NCI-H2029 treated with DMSO at 0.1 percent for 48 hours (cell line): Measurements from ENCODE around the gene ARSH.
"Not testable (repeated sequence)": the region's sequence is repeated elsewhere in the genome, so short reads cannot be mapped to it uniquely, and the experiment has no call there.

Experiments used
- DNase-seq: peaks from one replicate; lab custom pipeline; 2025; lab: John Stamatoyannopoulos, UW

Gene ARSH

DNA sequence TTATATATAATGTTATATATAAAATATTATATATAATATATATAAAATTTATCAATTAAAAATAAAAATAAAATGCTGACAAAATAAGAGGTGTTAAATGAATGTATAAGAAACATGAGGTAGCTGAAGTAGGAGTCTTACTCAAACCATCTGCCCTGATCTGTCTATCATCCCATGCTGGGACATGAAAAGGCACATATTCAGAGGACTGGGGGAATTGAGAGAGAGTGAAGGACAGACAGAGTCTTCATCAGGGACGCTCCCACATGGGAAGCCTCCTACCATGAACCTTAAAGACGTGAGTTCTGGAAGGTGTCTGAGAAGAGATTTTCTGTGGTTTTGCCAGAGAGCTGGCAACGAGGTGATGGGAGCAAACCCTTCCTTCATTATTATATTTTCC lies 30.9 kb downstream of the ARSH start:
- DNase-seq, result no peak

DNA sequence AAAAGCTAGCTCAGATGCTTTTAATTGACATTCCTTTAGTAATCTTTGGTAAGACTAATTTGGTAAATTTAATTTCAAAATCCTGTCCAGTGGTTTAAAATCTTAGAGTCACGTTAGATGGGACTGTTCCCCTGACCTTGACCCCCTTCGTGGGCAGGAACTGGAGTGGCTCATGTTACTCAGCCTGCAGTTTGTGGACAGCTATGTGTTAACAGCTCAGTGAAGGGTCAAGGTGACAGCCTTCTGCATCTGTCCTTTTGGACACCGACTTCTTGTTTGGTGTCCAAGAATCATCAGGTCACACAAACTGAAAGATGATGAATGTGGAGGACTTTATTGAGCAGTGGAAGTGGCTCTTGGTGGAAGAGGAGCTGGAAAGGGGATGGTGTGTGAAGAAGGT lies 37.9 kb downstream of the ARSH start:
- no peak for DNase-seq

DNA sequence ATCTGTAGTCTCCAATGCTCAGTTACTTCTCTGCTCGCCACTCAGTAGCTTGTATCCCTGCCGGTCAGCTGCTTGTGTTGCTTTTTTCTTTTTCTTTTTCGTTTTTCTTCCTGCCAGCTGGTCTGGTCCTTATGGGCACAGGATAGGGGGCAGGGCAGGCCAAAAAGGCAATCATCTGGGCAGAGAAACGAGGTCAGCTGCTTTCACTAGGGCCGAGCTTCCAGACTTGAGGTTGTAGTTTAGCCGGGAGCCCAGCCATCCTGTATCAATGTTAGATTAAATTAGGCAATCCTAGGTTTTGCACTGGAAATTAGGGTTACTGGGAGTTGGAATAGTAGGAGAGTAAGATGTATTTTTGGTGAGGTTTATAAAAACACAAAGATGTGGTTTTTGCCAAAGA lies 38.3 kb downstream of the ARSH start:
- DNase-seq, result no peak

DNA sequence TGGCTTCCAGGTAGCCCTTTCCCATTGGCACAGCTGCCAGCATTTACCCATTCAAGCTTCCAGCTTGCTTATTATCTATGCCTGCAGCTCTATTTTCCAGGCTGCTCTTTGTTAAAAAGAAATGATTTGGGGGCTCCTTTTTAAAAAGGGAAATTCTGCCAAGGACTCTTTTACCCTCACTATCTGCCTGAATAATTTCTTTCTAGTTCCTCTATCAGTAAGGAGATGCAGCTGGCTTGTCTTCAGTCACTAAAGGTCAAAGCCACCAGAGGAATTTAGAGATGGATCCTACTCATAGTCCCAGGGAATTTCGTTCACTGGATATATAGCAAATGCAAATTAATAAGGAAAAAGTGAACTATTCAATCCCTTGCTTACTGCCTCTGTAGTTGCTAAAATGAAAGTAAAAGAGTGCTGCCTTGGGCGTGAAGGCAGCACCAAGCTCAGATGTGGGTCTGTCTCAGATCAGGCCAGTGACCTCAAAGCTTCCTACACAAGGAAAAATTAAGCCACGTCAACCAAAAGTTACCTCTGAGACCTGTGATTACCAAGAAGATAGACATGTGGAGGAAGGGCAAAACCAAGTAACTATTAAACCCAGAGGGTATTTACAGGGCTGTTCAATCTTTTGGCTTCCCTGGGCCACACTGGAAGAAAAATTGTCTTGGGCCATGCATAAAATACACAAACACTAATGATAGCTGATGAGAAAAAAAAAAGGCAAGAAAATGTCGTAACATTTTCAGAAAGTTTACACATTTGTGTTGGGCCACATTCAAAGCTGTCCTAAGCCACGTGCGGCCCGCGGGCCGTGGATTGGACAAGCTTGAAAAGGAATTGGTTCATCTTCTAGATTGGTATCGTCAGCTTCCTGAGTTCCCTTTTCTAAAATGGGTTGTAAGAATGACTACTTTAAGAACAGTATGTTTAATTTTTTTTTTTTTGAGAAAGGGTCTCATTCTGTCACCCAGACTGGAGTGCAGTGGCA lies 40.2 kb downstream of the ARSH start:
- no peak for DNase-seq

DNA sequence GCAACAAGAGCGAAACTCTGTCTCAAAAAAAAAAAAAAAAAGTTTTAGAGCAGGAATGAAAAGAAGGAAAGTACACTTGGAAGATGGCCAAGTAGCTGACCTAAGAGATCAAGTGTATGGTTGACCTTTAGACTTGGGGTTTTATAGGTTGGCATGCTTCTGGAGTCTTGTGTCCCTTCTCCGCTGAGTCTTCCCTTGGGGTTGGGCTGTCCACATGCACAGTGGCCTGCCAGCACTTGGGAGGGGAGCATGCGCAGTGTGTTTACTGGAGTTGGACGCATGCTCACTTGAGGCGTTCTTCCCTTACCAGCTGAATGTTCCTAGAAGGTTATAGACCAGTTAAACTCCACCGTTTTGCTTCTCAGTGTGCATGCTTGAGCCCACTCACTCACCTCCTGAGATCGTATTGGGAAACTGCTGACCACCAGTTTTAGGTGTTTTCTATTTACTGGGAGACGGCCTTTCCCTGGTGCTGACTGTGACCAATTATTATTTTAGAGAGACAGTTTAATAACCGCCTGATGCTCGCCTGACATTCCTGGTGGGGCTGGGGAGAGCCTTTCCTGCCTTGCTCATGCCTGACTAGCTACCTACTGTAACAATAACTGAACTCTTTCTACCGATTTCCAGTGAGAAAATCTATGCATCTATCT lies 44.3 kb downstream of the ARSH start:
- DNase-seq, result not testable (repeated sequence)

DNA sequence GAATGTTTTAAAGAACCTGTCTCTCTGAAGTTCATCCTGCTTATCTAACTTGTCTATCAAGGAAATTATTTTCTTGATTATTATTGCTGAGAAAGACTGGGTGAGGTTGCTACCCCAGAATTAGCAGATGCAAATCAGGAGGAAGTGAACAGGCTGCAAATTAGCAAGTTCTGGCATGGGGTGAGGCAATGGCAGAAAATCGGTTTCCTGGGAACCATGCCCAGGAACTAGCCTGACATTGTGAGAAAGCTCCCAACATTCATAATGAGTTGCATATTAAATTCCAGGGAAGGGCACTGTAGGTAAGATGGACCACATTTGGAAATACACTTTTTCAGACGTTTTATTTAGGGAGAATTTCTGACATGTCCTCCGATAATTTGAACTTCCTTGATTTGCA lies 46.5 kb downstream of the ARSH start:
- DNase-seq, result no peak

DNA sequence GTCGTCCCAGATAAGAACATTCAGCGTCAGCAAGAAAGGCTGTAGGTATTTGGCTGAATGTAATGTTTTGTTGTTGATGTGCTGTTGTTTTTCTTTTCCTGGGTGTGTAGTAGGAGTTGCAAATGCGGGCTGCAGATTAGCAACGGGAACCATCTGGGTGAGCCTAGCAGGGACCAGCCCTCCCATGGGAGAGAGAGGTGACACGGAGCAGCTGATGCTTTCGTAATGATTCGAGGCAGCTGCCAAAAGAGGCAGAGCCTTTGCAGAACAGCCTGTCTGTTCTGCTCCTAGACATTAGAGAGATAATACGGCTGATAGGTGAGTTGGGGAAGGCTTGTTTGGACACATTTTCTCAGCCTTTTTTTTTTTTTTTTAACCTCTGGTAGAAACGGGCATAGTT lies 60.2 kb downstream of the ARSH start:
- no peak for DNase-seq

DNA sequence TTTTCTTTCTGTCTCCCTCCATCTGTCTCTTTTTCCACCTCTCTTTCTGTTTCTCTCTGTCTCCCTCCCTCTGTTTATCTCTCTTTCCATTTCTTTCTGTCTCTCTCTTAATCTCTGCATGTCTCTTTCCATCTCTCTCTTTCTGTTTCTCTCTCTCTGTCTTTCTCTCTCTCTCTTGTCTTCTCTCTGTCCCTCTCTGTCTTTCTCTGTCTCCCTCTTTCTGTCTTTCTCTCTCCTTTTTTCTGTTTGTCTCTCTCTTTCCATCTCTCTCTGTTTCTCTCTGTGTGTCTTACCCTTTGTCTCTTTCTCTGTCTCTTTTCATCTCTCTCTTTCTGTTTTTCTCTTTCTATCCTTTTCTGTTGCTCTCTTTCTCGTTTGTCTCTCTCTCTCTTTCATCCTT lies 69.6 kb downstream of the ARSH start:
- no peak for DNase-seq

DNA sequence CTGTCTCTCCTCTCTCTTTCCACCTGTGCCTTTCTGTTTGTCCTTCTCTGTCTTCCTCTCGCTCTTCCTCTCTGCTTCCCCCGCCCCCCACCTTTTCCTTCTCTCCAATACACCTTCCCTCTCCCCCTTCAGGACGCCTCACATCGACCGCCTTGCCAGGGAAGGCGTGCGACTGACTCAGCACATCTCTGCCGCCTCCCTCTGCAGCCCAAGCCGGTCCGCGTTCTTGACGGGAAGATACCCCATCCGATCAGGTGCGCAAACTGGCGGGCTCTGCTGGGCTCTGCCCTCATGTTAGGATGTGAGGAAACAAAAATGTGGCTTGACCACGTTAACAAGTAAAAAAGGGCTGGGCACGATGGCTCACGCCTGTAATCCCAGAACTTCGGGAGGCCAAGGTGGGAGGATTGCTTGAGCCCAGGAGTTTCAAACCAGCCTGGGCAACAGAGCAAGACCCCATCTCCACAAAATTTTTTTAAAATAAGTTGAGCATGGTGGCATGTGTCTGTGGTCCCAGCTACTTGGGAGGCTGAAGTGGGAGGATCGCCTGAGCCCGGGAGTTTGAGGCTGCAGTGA lies 70.2 kb downstream of the ARSH start:
- no peak for DNase-seq
